Activated CD8-positive, alpha-beta T cell treated with anti-CD3 and anti-CD28 coated beads for 36 hours (primary cell): ENCODE results near the gene MAPK6. TPM values are rescaled to one million over a fixed set of nuclear protein-coding genes. Genes with fewer than 3 reads are reported as not detected.
A peak's percentile ranks its signal among the peaks of the same experiment; 100 is the strongest.

Experiments used
- ATAC-seq: fragments of 200-7000 bp; cut with Tn5 transposase; one replicate; pipeline ENCODE4 v1.10.0; 2021; ENCODE audit warnings: mild to moderate bottlenecking, moderate library complexity
- CTCF ChIA-PET: fragments of 350-600 bp; sonication (Branson Sonifier 250); formaldehyde crosslinking; loops from one replicate; lab custom pipeline; 2021; ENCODE audit warnings: antibody characterized with exemption; lab: Charles Lee
- POLR2A ChIA-PET: fragments of 350-600 bp; sonication (Branson Sonifier 250); formaldehyde crosslinking; loops from one replicate; lab custom pipeline; 2021; ENCODE audit warnings: antibody characterized with exemption; lab: Charles Lee
- DNase-seq: peaks from one replicate; pipeline ENCODE4 v3.0.0-alpha.2; 2020
- H3K27ac Mint-ChIP-seq: one replicate; pipeline ENCODE4 v1.8.0; 2021; ENCODE audit warnings: mild to moderate bottlenecking, mixed read lengths
- H3K27me3 Mint-ChIP-seq: one replicate; pipeline ENCODE4 v1.8.0; 2021; ENCODE audit warnings: mixed read lengths
- H3K36me3 Mint-ChIP-seq: one replicate; pipeline ENCODE4 v1.8.0; 2021; ENCODE audit warnings: low read depth, mixed read lengths
- H3K4me1 Mint-ChIP-seq: one replicate; pipeline ENCODE4 v1.8.0; 2021; ENCODE audit warnings: low read depth, mixed read lengths
- H3K4me3 Mint-ChIP-seq: one replicate; pipeline ENCODE4 v1.8.0; 2021; ENCODE audit warnings: mild to moderate bottlenecking, moderate library complexity, mixed read lengths
- H3K9me3 Mint-ChIP-seq: one replicate; pipeline ENCODE4 v1.8.0; 2021; ENCODE audit warnings: mixed read lengths
- intact Hi-C: fragments of 100-400 bp; cut with micrococcal nuclease; formaldehyde crosslinking; loops from one replicate; pipeline ENCODE4 v1.10.0; 2022
- total RNA-seq, 2 experiments: library from RNA; stranded (reverse); gene quantifications; one replicate each; pipeline ENCODE4 v1.2.3, GENCODE V29; 2021
- TF ChIP-seq, protein P1 (sequence below): fragments of 200-600 bp; IDR thresholded peaks from one replicate; pipeline ENCODE4 v1.8.0; 2022; ENCODE audit warnings: antibody characterized with exemption, mild to moderate bottlenecking

Gene MAPK6
- total RNA-seq, 2 experiments from 2014 or later: 40.5 to 42.2 TPM

DNA sequence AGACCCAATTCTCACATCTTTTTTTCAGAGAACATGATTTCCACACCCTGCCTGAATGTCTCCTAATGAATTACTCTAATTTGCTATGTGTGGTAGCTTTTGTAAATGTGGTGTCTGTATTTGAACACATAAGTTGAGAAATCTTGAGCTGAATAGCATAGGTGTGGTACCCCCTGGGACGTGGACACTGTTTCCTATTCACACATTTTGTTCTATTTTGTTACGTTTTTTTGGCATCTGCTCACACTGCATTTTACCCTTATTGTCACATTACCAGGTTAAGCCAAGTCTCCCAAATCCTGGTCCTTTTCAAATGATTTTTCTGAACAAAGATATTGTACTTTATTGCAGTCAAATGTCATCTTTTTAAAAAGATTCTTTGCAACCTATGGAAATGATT, 6.8 kb upstream of the MAPK6 start:
- TF ChIP-seq, protein P1, sequence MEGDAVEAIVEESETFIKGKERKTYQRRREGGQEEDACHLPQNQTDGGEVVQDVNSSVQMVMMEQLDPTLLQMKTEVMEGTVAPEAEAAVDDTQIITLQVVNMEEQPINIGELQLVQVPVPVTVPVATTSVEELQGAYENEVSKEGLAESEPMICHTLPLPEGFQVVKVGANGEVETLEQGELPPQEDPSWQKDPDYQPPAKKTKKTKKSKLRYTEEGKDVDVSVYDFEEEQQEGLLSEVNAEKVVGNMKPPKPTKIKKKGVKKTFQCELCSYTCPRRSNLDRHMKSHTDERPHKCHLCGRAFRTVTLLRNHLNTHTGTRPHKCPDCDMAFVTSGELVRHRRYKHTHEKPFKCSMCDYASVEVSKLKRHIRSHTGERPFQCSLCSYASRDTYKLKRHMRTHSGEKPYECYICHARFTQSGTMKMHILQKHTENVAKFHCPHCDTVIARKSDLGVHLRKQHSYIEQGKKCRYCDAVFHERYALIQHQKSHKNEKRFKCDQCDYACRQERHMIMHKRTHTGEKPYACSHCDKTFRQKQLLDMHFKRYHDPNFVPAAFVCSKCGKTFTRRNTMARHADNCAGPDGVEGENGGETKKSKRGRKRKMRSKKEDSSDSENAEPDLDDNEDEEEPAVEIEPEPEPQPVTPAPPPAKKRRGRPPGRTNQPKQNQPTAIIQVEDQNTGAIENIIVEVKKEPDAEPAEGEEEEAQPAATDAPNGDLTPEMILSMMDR: no peak
- no peak for DNase-seq
- Mint-ChIP-seq H3K27me3 (no peaks in the 10 kb centered on the region), H3K36me3 (no peaks in the 10 kb centered on the region), H3K27ac (no peak overlapping the region), H3K4me3 (no peak overlapping the region), H3K4me1 (peaks cover 49% of the 10 kb centered on the region), H3K9me3 (no peaks in the 10 kb centered on the region)
- POLR2A ChIA-PET: no interaction called here
- no peak for ATAC-seq
- CTCF ChIA-PET: interaction anchor here (1.2 kb wide), 1 partner anchor 32 kb away, joined by 4 read pairs; no protein-coding TSS in a partner anchor
- intact Hi-C loops: no loop called here

DNA sequence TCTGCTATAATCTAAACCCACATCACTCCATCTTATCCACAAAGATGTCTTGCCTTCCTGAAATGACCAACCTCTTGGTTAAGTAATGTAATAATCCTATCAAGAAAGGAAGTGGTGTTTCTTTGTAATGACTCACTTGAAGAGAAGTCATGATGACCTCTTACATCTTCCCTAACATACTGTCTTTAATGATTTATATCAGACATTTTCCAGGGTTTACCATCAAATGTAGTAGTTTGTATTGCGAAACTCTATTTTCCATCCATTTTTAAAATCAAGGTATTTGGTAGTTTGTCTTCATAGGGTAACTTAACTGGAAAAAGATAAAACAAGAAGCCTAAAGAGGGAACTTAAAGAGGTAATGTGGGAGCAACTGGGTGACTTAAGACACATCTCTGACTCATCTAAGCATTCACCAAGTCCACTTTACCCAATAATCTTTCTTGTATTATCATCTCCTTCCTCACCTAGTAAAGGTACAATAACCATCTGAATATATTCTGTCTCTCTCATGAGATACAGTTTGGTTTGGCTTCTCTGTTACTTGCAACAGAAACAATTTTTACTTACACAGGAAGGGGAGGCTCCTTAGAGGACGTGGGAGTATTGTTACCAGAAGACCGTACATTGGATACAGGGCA, 5.7 kb upstream of the MAPK6 start:
- H3K4me3 Mint-ChIP-seq: no peak overlapping the region
- H3K36me3 Mint-ChIP-seq: no peaks in the 10 kb centered on the region
- no peaks in the 10 kb centered on the region for H3K27me3 Mint-ChIP-seq
- H3K27ac Mint-ChIP-seq: peak overlapping the region; percentile 86
- no peak for DNase-seq
- H3K4me1 Mint-ChIP-seq: peaks cover 45% of the 10 kb centered on the region
- ATAC-seq: peak; percentile 78
- POLR2A ChIA-PET: no interaction called here
- CTCF ChIA-PET: no interaction called here
- no peaks in the 10 kb centered on the region for H3K9me3 Mint-ChIP-seq
- intact Hi-C loops: no loop called here
- TF ChIP-seq, protein P1: no peak

DNA sequence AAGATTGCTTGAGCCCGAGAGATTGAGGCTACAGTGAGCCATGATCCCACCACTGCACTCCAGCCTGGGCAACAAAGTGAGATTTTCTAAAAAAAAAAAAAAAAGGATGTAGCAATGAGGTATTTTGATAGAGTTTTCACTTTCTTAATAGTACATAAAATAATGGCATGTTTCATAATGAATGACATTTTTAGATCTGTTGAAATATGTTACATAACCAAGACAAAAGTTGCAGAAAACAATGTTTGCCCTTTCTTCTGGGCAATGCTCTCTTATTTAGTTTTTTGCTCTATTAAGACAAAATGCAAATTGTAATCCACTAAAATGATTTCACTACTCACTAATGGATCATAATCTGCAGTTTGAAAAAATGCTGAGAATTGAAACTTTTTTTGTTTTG, 4.4 kb upstream of the MAPK6 start:
- Mint-ChIP-seq H3K36me3 (peaks cover 1% of the 10 kb centered on the region), H3K4me1 (peaks cover 40% of the 10 kb centered on the region), H3K27me3 (no peaks in the 10 kb centered on the region), H3K9me3 (no peaks in the 10 kb centered on the region), H3K4me3 (no peak overlapping the region), H3K27ac (no peak overlapping the region)
- TF ChIP-seq, protein P1: no peak
- POLR2A ChIA-PET: no interaction called here
- DNase-seq (no peak), ATAC-seq (no peak)
- CTCF ChIA-PET: no interaction called here
- intact Hi-C loops: no loop called here

DNA sequence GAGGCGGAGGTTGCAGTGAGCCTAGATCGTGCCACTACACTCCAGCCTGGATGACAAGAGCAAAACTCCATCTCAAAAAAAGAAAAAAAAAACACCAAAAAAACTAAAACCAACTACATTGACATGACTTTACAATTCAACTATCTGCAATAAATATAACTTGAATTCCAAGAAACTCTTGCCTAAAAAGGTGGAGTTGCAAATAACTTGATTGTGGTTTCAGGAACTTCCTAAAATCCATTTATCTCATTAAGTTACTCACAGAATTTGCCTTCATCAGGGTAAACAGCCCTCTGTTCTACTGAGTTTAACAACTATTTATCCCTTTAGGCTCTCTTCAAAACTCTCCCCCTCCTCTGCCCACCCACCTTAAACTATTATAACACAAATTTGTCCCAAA, 2.7 kb upstream of the MAPK6 start:
- H3K27me3 Mint-ChIP-seq: no peaks in the 10 kb centered on the region
- TF ChIP-seq, protein P1: no peak
- ATAC-seq: no peak
- no peak overlapping the region for H3K4me3 Mint-ChIP-seq
- ChIA-PET POLR2A (no interaction called here), CTCF (no interaction called here)
- H3K9me3 Mint-ChIP-seq: no peaks in the 10 kb centered on the region
- intact Hi-C loops: no loop called here
- peaks cover 39% of the 10 kb centered on the region for H3K4me1 Mint-ChIP-seq
- peaks cover 6% of the 10 kb centered on the region for H3K36me3 Mint-ChIP-seq
- DNase-seq: no peak
- no peak overlapping the region for H3K27ac Mint-ChIP-seq

DNA sequence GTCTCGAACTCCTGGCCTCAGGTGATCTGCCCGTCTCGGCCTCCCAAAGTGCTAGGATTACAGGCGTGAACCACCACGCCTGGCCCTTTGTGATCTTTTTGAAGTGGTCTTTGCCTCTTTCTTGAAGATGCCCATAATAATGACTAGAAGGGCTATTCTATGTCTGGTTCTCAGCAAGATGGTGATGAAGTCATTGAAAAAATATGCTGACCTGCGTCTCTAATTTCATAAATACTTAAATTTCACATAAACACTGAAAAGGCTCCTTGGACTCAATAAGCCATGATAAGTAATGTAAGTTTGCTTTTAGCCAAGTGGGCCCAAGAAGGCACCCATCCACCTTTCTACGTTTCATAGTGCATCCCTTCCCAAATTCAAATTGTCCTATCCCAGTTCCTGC, 775 bp upstream of the MAPK6 start:
- ChIA-PET CTCF (no interaction called here), POLR2A (interaction anchor here (0.7 to 4.0 kb wide), 3 partner anchors 13 to 26 kb away, joined by 3 to 30 read pairs (median 5); no protein-coding TSS in a partner anchor)
- no peaks in the 10 kb centered on the region for H3K9me3 Mint-ChIP-seq
- H3K36me3 Mint-ChIP-seq: peaks cover 8% of the 10 kb centered on the region
- TF ChIP-seq, protein P1: no peak
- peaks cover 35% of the 10 kb centered on the region for H3K4me1 Mint-ChIP-seq
- intact Hi-C loops: no loop called here
- DNase-seq (no peak), ATAC-seq (no peak)
- H3K4me3 Mint-ChIP-seq: peak overlapping the region; percentile 90
- no peaks in the 10 kb centered on the region for H3K27me3 Mint-ChIP-seq
- H3K27ac Mint-ChIP-seq: peak overlapping the region; percentile 97
